AG08396 (cell line): ENCODE data around the gene TUT4.

Experiments
- DNase-seq: peaks from one replicate; pipeline ENCODE4 v3.0.0; 2012; ENCODE audit warnings: low spot score, mixed read lengths

TUT4 gene

DNA sequence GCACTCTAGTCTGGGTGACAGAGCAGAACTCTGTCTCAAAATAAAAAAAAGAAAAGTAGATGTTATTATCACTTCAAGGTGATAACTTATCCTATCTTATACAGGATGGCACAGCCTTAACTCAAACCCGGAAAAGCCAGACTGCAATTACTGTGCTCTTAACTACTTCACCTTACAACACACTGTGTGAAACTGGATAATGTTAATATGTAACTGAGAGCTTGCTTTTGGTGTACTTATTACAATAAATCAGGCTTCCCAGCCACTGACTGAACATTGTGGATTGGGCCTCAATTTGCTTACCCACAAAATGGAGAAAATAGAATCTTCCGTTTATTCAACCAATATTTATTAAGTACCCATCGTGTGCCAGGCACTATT is 150.0 kb downstream of the TUT4 start:
- no peak for DNase-seq

DNA sequence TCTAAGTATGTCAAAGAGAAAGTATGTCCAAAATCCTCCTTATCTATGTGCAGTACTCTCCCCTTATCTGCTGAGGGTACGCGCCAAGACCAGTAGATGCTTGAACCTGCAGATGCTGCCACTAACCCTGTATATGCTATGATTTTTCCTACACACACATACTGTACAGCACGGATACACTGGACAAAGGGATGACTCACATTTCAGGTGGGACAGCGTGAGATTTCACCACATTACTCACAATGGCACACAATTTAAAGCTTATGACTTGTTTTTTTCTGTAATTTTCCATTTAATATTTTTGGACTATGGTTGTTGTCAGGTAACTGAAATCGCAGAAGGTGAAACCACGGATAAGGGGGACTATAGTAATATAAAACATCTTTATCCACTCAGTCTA is 152.8 kb downstream of the TUT4 start:
- DNase-seq, result no peak

DNA sequence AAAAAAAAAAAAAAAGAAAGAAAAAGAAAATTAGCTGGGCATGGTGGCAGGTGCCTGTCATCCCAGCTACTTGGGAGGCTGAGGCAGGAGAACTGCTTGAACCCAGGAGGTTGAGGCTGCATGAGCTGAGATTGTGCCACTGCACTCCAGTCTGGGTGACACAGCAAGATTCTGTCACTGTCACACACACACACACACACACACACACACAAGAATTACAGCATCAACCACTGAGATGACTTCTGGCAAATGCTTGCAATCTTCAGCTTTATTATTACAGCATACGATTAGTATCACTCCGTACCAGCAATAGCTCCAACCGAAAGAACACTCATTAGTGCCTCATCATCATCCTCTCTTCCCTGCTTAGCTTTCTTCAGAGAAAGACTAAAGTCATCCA is 153.3 kb downstream of the TUT4 start:
- DNase-seq, result no peak

DNA sequence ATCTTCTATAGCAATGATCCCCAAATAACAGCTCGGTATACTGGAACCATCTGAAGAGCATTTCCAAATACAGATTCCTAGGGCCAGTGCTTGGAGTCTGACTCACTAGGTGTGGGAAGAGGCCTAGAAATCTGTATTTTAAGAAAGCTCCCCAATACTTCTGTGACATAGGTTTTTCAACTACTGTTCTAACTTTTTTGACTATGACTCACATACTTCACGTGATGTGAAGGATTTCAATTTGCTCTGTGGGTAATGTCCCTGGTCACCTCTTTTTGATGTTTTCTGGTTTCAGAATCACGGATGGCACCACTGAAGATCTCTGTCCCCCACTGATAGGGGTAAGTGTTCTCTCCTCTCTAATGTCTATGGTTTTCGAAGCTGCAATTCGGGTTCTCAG is 159.7 kb downstream of the TUT4 start:
- no peak for DNase-seq

DNA sequence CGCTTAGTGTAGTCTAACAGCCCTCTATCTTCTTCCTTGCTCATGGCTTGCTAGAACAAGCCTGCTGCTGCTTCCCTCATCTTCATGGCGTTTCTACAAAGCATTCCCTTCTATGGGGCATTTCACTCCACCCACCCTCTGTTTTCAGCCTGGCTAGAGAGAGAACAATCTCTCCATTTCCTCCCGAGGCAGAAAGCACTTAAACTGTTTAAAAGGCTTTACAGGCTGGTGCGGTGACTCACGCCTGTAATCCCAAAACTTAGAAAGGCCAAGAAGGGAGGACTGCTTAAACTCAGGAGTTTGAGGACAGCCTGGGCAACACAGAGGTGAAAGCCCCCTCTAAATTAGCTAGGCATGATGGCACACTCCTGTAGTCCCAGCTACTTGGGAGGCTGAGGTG is 166.4 kb downstream of the TUT4 start:
- DNase-seq, result no peak

DNA sequence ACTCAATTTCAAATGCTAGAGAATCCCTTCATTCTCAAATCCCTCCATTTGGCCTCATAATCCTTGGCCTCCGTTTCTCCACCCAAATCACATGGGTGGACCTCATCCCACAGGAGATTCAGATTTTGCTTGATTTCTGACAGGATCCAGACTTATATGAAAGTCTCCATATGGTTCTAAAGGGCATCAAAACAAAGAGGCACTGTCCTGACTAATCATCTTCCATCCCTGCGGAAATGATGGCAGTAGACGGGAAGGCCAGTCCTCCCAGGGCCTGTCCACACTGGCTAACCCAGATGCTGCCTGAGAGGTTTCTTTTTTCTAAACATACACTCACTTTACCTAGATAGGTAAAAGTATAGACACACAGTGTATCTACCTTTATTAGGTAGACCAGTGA is 167.5 kb downstream of the TUT4 start:
- no peak for DNase-seq
